Endodermal cell (in vitro differentiated cells): ENCODE results near the gene PRSS33. TPM values are rescaled to one million over a fixed set of nuclear protein-coding genes. Genes with fewer than 3 reads are reported as not detected.

Experiments used
- DNase-seq: peaks from one replicate; pipeline ENCODE4 v3.0.0-alpha.2; 2017
- H3K27ac ChIP-seq: 2 replicates; pipeline ENCODE4 v1.5.1; 2013; ENCODE audit warnings: mild to moderate bottlenecking, low read depth, low read length, moderate library complexity
- H3K27me3 ChIP-seq: 2 replicates; pipeline ENCODE4 v1.6.1; 2013; ENCODE audit warnings: mild to moderate bottlenecking, low read length, moderate library complexity; ENCODE audit not compliant: insufficient read depth, control insufficient read depth, poor library complexity, severe bottlenecking
- H3K36me3 ChIP-seq: 2 replicates; pipeline ENCODE4 v1.7.0; 2013; ENCODE audit warnings: mild to moderate bottlenecking, low read length, moderate library complexity; ENCODE audit not compliant: control insufficient read depth, insufficient read depth
- H3K4me1 ChIP-seq: one replicate; pipeline ENCODE4 v1.7.0; 2013; ENCODE audit warnings: low read length; ENCODE audit not compliant: control insufficient read depth, insufficient read depth
- H3K4me3 ChIP-seq: 2 replicates; pipeline ENCODE4 v1.5.1; 2013; ENCODE audit warnings: mild to moderate bottlenecking, low read length, moderate library complexity
- H3K9ac ChIP-seq: 2 replicates; pipeline ENCODE4 v1.6.1; 2013; ENCODE audit warnings: mild to moderate bottlenecking, low read length, moderate library complexity; ENCODE audit not compliant: poor library complexity, severe bottlenecking; ENCODE audit errors: extremely low read depth
- H3K9me3 ChIP-seq: 2 replicates; pipeline ENCODE4 v1.6.1; 2013; ENCODE audit warnings: mild to moderate bottlenecking, low read length, moderate library complexity; ENCODE audit not compliant: control insufficient read depth
- H3K27ac Mint-ChIP-seq: 2 replicates; pipeline ENCODE4 v1.8.0; 2020; ENCODE audit warnings: mixed read lengths
- H3K27me3 Mint-ChIP-seq: 2 replicates; pipeline ENCODE4 v1.8.0; 2021; ENCODE audit warnings: mild to moderate bottlenecking, mixed read lengths; ENCODE audit not compliant: insufficient read depth
- H3K36me3 Mint-ChIP-seq: 2 replicates; pipeline ENCODE4 v1.8.0; 2020; ENCODE audit warnings: low read depth, mixed read lengths
- H3K4me1 Mint-ChIP-seq: 2 replicates; pipeline ENCODE4 v1.8.0; 2020; ENCODE audit warnings: mixed read lengths
- H3K4me3 Mint-ChIP-seq: 2 replicates; pipeline ENCODE4 v1.8.0; 2020; ENCODE audit warnings: mild to moderate bottlenecking, moderate library complexity, mixed read lengths
- H3K9me3 Mint-ChIP-seq: 2 replicates; pipeline ENCODE4 v1.8.0; 2020; ENCODE audit warnings: mild to moderate bottlenecking, mixed read lengths
- WGBS, 2 experiments: methylation state at CpG; one replicate each; pipeline versions ENCODE4 v1.1.5 to v1.1.7; 2013; ENCODE audit warnings: missing lambda C conversion rate in 2 of 2, mixed read lengths in 1 of 2; ENCODE audit not compliant: insufficient coverage in 1 of 2, insufficient read length in 1 of 2; 5-methylcytosine and 5-hydroxymethylcytosine counted together
- total RNA-seq, 2 donors: library from RNA; stranded (reverse); fragmentation: NEBNext Ultra II Directional in 1 of 2; extraction: Animal tissue kit (Norgen Biotek cat#: 25700) in 1 of 2; gene quantifications; 2 replicates in 1 of 2; 3 replicates in 1 of 2; pipeline ENCODE4 v1.2.1, GENCODE V29; 2021
- TF ChIP-seq, protein P1 (sequence below): fragments of 200-600 bp; sonication (generic); conservative IDR thresholded peaks from 2 replicates; pipeline ENCODE4 v1.5.0; 2021; ENCODE audit warnings: antibody characterized with exemption, mild to moderate bottlenecking

PRSS33 gene
- total RNA-seq, 2 donors from 2014 or later, result 0.35 TPM; not detected in 1

DNA sequence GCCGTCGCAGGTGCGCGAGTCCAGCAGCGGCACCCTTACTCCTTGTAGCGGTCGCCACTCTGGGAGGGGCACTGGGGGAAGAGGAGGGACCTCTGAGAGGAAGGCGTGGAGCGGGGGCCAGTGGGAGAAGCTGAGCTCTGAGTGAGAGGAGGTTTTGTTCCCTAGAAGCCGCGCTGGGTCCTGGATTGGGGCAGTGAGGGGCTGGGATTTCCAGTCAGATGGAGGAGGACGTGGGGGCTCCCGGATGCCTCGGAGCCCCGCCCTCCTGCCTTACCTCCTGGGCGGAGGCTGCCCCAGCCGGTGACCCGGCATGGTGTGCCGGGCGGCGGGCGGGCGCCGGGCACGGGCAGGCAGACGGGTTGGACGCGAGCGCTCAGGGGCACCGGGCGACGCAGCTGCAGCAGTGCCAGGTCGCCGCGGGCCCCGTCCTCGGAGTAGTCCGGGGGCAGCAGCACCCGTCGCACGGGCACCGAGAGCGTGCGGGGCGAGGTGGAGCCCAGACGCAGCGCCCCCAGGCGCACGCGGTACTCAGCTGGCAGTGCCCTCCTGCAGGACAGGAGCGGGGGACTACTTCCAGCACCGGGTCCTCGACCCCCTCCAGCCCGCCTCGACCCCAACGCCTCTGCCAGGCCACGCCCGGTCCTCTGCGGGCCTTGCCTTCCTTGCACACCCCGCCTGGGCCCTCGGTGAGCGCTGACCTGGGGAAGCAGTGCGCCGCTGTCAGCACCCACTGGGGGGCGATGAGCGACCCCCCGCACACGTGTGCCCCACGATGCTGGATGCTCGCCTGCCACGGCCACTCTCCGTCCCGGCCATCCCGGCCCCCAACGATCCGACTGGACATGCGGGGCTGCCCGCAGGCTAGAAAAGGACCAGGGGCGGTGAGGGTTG, 2.0 kb downstream of the PRSS33 start:
- 70 to 78% methylated on average over 45 to 79 of the region's 79 CpGs for WGBS, 2 experiments
- no peak overlapping the region for H3K27ac Mint-ChIP-seq
- H3K9me3 Mint-ChIP-seq, result no peaks in the 10 kb centered on the region

DNA sequence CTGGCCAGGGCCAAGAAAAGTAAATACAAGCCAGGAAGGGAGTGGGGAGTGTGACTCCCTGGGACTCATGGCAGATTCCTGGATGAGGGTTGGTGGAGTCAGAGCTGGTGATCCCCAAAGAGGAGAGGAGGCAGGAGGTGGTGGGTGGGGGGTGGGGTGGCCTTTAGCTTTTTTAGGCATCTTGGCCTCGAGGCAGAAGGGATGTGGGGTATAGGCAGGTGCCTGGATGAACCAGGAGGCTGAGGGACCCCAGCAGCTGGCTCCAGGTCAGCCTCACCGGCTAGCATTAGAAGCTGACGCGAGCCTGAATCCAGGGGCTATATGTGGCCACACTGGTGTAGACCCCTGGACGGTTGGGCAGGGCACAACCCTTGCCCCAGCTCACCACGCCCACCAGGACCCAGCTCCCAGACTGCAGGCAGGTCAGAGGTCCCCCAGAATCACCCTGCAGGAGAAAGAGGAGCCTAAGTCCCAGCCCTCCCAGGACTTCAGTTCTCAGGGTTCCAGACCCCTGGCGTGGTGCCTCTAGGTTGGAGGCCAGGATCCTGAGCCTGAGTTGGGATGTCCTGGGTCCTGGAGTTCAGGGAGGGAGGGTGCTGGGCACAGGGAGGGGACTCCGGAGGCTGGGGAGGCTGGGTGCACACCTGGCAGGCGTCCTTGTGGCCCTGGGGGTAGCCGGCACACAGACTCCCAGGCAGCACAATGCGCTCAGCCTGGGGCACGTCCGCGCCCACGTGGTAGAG, 2.8 kb downstream of the PRSS33 start:
- H3K36me3 ChIP-seq, result no peaks in the 10 kb centered on the region
- Mint-ChIP-seq H3K27me3 (peaks cover 13% of the 10 kb centered on the region), H3K27ac (no peak overlapping the region), H3K9me3 (no peaks in the 10 kb centered on the region), H3K4me3 (no peak overlapping the region), H3K4me1 (peaks cover 7% of the 10 kb centered on the region), H3K36me3 (no peaks in the 10 kb centered on the region)
- H3K9ac ChIP-seq, result no peak overlapping the region
- H3K4me3 ChIP-seq, result no peak overlapping the region
- no peak overlapping the region for H3K27ac ChIP-seq
- peaks cover 5% of the 10 kb centered on the region for H3K4me1 ChIP-seq
- H3K27me3 ChIP-seq, result peaks cover 20% of the 10 kb centered on the region
- 87 to 89% methylated on average over 8 to 15 of the region's 15 CpGs for WGBS, 2 experiments
- TF ChIP-seq, protein P1, sequence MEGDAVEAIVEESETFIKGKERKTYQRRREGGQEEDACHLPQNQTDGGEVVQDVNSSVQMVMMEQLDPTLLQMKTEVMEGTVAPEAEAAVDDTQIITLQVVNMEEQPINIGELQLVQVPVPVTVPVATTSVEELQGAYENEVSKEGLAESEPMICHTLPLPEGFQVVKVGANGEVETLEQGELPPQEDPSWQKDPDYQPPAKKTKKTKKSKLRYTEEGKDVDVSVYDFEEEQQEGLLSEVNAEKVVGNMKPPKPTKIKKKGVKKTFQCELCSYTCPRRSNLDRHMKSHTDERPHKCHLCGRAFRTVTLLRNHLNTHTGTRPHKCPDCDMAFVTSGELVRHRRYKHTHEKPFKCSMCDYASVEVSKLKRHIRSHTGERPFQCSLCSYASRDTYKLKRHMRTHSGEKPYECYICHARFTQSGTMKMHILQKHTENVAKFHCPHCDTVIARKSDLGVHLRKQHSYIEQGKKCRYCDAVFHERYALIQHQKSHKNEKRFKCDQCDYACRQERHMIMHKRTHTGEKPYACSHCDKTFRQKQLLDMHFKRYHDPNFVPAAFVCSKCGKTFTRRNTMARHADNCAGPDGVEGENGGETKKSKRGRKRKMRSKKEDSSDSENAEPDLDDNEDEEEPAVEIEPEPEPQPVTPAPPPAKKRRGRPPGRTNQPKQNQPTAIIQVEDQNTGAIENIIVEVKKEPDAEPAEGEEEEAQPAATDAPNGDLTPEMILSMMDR, result no peak
- peak; percentile 39 for DNase-seq
- H3K9me3 ChIP-seq, result no peaks in the 10 kb centered on the region

More for the DNA sequence above, 2.0 kb downstream of the PRSS33 start:
- peaks cover 17% of the 10 kb centered on the region for H3K27me3 Mint-ChIP-seq
- Histone ChIP-seq H3K4me3 (no peak overlapping the region), H3K27ac (no peak overlapping the region), H3K4me1 (peaks cover 5% of the 10 kb centered on the region), H3K27me3 (peaks cover 20% of the 10 kb centered on the region), H3K9me3 (no peaks in the 10 kb centered on the region), H3K36me3 (no peaks in the 10 kb centered on the region), H3K9ac (no peak overlapping the region)
- DNase-seq, result peak; percentile 44
- H3K4me1 Mint-ChIP-seq, result peaks cover 5% of the 10 kb centered on the region
- TF ChIP-seq, protein P1, result peak; percentile 49
- H3K36me3 Mint-ChIP-seq, result no peaks in the 10 kb centered on the region
- H3K4me3 Mint-ChIP-seq, result no peak overlapping the region

DNA sequence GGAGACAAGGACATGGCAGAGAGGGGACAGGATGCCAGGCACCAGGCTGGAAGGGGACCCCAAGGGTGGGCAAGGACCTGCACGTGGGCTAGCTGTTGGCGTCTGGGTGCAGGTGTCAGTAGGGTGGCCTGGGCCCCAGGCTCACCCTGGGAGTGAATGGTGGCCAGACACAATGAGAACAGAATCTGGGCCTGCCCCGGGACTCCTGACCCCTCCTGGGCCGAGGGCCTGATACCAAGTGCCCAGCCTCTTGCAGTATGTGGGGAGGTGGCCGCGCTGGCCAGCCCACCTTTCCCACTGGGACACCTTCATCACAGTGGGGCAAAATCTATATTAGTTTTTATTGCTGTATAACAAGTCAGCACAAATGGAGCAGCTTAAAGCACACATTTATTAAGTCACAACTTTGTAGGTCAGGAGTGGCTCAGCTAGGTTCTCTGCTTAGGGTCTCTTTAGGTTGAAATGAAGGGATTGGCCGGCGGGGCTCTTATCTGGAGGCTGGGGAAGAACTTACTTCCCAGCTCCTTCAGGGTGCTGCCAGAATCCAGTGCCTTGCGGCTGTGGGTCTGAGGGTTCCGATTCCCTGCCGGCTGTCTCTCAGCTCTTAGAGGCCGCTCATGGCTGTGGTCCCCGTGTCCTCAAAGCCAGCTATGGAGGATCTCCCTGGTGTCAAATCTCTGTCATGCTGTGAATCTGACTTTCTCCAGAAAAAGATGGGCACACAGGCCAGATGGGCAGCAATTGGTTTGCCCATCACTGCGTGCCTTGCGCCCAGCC, 3.6 kb downstream of the PRSS33 start:
- no peak overlapping the region for H3K27ac ChIP-seq
- H3K4me3 Mint-ChIP-seq, result no peak overlapping the region
- no peaks in the 10 kb centered on the region for H3K36me3 Mint-ChIP-seq
- H3K4me1 ChIP-seq, result peaks cover 5% of the 10 kb centered on the region
- peaks cover 7% of the 10 kb centered on the region for H3K4me1 Mint-ChIP-seq
- peaks cover 12% of the 10 kb centered on the region for H3K27me3 Mint-ChIP-seq
- DNase-seq, result peak; percentile 43
- peaks cover 20% of the 10 kb centered on the region for H3K27me3 ChIP-seq
- H3K9me3 Mint-ChIP-seq, result no peaks in the 10 kb centered on the region
- no peak overlapping the region for H3K9ac ChIP-seq
- H3K9me3 ChIP-seq, result no peaks in the 10 kb centered on the region
- no peaks in the 10 kb centered on the region for H3K36me3 ChIP-seq
- no peak overlapping the region for H3K27ac Mint-ChIP-seq
- no peak overlapping the region for H3K4me3 ChIP-seq
- TF ChIP-seq, protein P1, result no peak
- 93 to 95% methylated on average over 12 to 15 of the region's 15 CpGs for WGBS, 2 experiments
